ENCODE data around the gene TMUB1. TPM values are rescaled to one million over a fixed set of nuclear protein-coding genes. Genes with fewer than 3 reads are reported as not detected.

Gene TMUB1
- total and polyA plus RNA-seq, 9 of the 15 experiments (the other 6 are each of a cell fraction or from before 2014, with no cell fraction given): 0.14 to 241 (median 74.1) TPM

DNA sequence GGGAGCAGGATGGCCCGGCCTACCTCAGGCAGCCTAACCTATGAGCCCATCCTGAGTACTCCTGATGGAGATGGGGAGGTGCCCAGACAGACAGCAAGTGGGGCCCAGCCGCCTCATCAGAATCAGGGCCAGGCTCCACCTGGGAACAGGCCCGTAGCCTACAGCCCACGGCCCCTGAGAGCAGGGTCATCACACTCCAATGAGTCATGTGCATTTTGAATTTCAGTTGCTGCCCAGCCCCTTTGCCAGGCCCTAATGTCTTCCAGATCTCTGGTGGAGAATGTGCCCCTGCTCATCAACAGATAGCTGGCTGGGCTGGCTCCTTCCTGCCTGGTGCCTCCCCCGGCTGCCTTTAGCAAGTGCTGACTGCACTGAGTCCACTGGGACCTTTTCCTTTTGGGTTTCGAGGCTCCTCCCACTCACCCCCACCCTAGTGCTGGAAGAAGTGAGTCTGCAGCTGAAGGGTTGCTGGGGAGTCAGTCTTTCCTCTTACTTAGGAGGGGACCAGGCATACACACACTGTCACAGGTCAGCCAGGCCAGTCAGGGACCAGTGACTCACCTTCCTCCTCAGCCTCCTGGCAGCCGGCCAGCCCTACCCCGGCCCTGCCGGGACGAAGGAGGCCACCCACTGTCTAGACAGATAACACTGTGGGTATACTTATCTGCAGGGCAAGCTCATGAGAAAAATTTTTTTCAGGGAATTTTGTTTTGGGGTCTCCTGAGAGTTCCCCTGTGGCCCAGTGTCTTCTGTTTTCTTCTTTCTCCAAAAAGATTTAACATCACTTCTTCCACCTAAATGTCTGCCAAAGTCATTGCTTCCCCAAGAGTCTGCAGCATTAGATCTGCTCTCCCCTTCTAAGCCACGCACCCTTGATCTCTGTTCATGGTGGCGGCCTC, 44.1 kb downstream of the TMUB1 start (continued):
- TF ChIP-seq, protein P1, sequence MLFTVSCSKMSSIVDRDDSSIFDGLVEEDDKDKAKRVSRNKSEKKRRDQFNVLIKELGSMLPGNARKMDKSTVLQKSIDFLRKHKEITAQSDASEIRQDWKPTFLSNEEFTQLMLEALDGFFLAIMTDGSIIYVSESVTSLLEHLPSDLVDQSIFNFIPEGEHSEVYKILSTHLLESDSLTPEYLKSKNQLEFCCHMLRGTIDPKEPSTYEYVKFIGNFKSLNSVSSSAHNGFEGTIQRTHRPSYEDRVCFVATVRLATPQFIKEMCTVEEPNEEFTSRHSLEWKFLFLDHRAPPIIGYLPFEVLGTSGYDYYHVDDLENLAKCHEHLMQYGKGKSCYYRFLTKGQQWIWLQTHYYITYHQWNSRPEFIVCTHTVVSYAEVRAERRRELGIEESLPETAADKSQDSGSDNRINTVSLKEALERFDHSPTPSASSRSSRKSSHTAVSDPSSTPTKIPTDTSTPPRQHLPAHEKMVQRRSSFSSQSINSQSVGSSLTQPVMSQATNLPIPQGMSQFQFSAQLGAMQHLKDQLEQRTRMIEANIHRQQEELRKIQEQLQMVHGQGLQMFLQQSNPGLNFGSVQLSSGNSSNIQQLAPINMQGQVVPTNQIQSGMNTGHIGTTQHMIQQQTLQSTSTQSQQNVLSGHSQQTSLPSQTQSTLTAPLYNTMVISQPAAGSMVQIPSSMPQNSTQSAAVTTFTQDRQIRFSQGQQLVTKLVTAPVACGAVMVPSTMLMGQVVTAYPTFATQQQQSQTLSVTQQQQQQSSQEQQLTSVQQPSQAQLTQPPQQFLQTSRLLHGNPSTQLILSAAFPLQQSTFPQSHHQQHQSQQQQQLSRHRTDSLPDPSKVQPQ (CRISPR knock-in tag; IDR thresholded peaks at IDR 0.05; ENCODE audit: borderline replicate concordance): 0 out of 2 replicates have a peak, but pooled peaks have one; percentile 29
- no peak for TF ChIP-seq FIP1L1 (IDR thresholded peaks at IDR 0.05; ENCODE audit: low read depth, low read length, poor library complexity, severe bottlenecking)
- peak; percentile 84 for TF ChIP-seq LEF1 (IDR thresholded peaks at IDR 0.05)
- TF ChIP-seq SMARCA4 (IDR thresholded peaks at IDR 0.05): peak; percentile 100
- TF ChIP-seq PCBP2 (IDR thresholded peaks at IDR 0.05; ENCODE audit: low read depth, low read length, poor library complexity, severe bottlenecking): no peak
- TF ChIP-seq CTBP1 (IDR thresholded peaks at IDR 0.05; ENCODE audit: borderline replicate concordance): peak; percentile 98
- TF ChIP-seq ZNF584 (CRISPR knock-in tag; IDR thresholded peaks at IDR 0.05; ENCODE audit: low read depth): peak; percentile 55; the same call in 1 of the 2 replicates
- TF ChIP-seq ZNF133 (CRISPR knock-in tag; IDR thresholded peaks at IDR 0.05): no peak
- TF ChIP-seq, protein P2, sequence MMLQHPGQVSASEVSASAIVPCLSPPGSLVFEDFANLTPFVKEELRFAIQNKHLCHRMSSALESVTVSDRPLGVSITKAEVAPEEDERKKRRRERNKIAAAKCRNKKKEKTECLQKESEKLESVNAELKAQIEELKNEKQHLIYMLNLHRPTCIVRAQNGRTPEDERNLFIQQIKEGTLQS (IDR thresholded peaks at IDR 0.05): peak; percentile 99
- TF ChIP-seq, protein P2 (CRISPR knock-in tag; conservative IDR thresholded peaks at IDR 0.05): peak; percentile 97
- TF ChIP-seq, protein P3, sequence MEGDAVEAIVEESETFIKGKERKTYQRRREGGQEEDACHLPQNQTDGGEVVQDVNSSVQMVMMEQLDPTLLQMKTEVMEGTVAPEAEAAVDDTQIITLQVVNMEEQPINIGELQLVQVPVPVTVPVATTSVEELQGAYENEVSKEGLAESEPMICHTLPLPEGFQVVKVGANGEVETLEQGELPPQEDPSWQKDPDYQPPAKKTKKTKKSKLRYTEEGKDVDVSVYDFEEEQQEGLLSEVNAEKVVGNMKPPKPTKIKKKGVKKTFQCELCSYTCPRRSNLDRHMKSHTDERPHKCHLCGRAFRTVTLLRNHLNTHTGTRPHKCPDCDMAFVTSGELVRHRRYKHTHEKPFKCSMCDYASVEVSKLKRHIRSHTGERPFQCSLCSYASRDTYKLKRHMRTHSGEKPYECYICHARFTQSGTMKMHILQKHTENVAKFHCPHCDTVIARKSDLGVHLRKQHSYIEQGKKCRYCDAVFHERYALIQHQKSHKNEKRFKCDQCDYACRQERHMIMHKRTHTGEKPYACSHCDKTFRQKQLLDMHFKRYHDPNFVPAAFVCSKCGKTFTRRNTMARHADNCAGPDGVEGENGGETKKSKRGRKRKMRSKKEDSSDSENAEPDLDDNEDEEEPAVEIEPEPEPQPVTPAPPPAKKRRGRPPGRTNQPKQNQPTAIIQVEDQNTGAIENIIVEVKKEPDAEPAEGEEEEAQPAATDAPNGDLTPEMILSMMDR (IDR thresholded peaks at IDR 0.05 in 2 of 3, conservative IDR thresholded peaks at IDR 0.05 in 1 of 3; ENCODE audit: insufficient read depth in 2 of 3, low read depth in 1 of 3, low read length in 3 of 3): peak in 1 of 3 experiments; percentile 7; a peak in 1 of 6 replicates
- no peak for TF ChIP-seq SRSF9 (IDR thresholded peaks at IDR 0.05; ENCODE audit: borderline replicate concordance, low read depth, low read length)
- TF ChIP-seq, protein P4, sequence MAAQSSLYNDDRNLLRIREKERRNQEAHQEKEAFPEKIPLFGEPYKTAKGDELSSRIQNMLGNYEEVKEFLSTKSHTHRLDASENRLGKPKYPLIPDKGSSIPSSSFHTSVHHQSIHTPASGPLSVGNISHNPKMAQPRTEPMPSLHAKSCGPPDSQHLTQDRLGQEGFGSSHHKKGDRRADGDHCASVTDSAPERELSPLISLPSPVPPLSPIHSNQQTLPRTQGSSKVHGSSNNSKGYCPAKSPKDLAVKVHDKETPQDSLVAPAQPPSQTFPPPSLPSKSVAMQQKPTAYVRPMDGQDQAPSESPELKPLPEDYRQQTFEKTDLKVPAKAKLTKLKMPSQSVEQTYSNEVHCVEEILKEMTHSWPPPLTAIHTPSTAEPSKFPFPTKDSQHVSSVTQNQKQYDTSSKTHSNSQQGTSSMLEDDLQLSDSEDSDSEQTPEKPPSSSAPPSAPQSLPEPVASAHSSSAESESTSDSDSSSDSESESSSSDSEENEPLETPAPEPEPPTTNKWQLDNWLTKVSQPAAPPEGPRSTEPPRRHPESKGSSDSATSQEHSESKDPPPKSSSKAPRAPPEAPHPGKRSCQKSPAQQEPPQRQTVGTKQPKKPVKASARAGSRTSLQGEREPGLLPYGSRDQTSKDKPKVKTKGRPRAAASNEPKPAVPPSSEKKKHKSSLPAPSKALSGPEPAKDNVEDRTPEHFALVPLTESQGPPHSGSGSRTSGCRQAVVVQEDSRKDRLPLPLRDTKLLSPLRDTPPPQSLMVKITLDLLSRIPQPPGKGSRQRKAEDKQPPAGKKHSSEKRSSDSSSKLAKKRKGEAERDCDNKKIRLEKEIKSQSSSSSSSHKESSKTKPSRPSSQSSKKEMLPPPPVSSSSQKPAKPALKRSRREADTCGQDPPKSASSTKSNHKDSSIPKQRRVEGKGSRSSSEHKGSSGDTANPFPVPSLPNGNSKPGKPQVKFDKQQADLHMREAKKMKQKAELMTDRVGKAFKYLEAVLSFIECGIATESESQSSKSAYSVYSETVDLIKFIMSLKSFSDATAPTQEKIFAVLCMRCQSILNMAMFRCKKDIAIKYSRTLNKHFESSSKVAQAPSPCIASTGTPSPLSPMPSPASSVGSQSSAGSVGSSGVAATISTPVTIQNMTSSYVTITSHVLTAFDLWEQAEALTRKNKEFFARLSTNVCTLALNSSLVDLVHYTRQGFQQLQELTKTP (IDR thresholded peaks at IDR 0.05; ENCODE audit: low read depth in 1 of 2, partially characterized antibody in 2 of 2): peak in 1 of 2 experiments; percentile 74
- TF ChIP-seq NFIX (CRISPR knock-in tag; IDR thresholded peaks at IDR 0.05; ENCODE audit: low read depth): peak; percentile 85
- peak; percentile 61 to 65; a peak in 2 of 4 replicates for TF ChIP-seq FOXK2 (conservative IDR thresholded peaks at IDR 0.05 in 1 of 2, IDR thresholded peaks at IDR 0.05 in 1 of 2; ENCODE audit: low read depth in 2 of 2)
- TF ChIP-seq CHD4 (IDR thresholded peaks at IDR 0.05; ENCODE audit: insufficient read depth, insufficient replicate concordance, low read depth, low read length, poor library complexity, severe bottlenecking): peak; percentile 84

All from K562 (cell line).